GM18519 (cell line): ENCODE measurements around the gene ZNF165.
"Not testable (repeated sequence)": the region's sequence is repeated elsewhere in the genome, so short reads cannot be mapped to it uniquely, and the experiment has no call there.

Experiments used
- ATAC-seq: cut with Tn5 transposase; IDR thresholded peaks from one replicate; pipeline ENCODE4 v1.9.1; 2021; ENCODE audit warnings: mild to moderate bottlenecking, moderate library complexity; ENCODE audit not compliant: unreplicated experiment, low FRiP score

ZNF165 gene

GRCh38 chr6:28080381-28080630, at the start of gene ZNF165:
TSS of gene ZNF165 (plus strand) at chr6:28080568. CDS start at chr6:28085481, 4,913 bp downstream.
- not testable (repeated sequence) for ATAC-seq

GRCh38 chr6:28053584-28053983, 26.8 kb upstream of the ZNF165 start:
- ATAC-seq, result no peak

DNA sequence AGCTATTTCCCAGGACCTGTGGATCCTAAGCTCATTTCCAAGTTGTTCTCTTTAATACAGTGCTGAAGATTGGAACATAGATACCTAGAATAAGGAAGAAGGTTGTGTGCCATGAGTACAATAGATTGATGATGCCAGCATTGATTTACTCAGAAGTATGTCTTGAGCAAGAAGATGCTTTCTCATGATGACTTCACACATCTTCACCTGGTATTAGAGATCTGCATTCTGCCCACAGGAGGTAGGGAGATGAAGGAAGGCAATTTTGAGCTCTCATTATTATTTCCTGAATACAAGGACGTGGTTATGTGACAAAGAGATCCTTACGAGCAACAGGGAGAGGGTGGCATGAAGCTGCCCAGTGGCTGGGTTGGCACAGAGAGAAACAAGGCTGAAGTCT, 20.0 kb upstream of the ZNF165 start:
- no peak for ATAC-seq

- no peak for ATAC-seq
These were observed 16.1 kb upstream of the ZNF165 start for GRCh38 chr6:28064272-28064671.

DNA sequence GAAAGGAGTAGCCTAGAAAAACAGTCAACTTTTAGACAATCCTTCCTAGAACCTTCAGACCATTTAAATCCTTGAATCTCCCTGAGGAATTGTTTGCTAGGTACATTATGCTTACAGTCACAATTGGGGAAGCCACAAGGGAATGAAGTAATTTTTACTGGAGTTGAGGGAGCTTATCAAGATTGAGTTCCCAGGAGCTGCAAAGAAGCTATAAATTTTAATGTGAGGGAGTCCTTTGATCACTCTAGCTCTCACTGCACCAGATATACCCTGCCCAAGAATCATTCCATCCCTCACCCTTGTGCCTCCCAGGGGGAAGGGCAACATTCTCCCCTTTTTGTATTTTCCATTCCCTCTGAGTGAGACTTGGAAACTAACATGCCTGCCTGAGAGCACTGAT, 12.3 kb upstream of the ZNF165 start:
- no peak for ATAC-seq

DNA sequence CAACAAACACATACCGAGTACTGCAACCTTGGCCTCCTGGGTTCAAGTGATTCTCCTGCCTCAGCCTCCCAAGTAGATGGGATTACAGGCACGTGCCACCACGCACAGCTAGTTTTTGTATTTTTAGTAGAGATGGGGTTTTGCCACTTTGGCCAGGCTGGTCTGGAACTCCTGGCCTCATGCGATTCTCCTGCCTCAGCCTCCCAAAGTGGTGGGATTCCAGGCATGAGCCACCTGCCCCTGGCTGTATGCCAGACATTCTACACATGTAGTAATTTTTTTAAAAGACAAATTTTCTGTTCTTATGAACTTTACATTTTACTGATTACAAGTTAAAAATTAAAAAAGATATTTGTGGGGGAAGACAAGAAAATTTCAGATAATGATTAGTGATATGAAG, 9.4 kb upstream of the ZNF165 start:
- ATAC-seq, result not testable (repeated sequence)

- no peak for ATAC-seq
These were observed 2.3 kb upstream of the ZNF165 start for GRCh38 chr6:28078050-28078449.

DNA sequence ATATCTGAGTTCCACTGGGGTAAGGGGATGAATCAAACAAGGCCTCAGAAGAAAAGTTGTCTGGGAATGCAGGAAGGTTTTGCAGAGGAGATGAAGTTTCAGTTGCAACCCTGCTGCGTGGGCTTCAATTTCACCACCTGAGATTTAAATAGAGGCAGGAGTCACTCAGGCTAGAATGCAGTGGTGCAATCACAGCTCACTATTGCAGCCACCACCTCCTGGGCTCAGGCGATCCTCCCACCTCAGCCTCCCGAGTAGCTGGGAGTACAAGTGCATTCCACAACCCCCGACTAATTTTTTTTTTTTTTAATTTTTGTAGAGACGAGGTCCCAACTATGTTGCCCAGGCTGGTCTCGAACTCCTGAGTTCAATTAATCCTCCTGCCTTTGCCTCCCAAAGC, 1.5 kb upstream of the ZNF165 start:
- ATAC-seq, result no peak

DNA sequence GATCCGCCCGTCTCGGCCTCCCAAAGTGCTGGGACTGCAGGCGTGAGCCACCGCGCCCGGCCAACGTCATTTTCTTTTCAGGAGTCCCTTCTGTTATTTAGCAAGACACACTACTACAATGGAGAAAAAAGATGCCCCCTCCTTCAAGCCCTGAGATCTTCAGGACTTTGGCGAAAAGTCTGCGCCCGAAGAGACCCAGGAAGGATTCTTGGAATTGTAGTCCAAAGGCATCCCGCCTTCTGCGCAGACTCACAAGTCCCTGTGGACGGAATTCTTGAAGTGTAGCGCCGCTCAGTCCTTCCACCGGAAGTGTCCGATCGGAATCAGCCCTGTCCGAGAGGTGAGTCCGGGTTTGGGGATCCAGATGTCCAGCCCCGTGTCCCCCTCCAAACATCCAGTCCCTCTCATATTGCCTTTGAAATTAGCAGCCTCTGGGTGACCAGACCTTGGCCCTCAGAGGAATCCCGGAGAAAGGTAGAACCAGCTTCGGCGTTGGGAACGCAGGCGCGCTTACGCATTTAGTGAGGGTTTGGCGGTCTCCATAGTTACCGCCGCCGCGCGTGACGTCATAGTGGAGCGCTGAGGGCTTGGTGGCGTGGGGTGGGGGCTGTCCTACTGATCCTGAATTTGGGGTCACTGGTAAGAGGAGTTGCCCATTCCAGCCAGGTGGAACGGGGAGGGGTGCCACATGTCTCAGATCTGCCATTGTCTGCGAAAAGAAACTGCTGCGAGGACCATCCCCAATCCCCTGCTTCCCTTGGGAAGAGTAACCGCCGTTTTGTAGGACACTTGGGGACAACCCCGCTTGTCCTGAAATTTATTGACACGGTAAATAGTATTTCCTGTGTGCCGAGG, 490 bp downstream of the ZNF165 start:
- ATAC-seq, result peak; percentile 51

- peak; percentile 34 for ATAC-seq
These were observed 1.1 kb downstream of the ZNF165 start for GRCh38 chr6:28081486-28081751.

GRCh38 chr6:28082939-28083338, 2.6 kb downstream of the ZNF165 start:
- ATAC-seq, result no peak

- no peak for ATAC-seq
These were observed 8.7 kb downstream of the ZNF165 start for GRCh38 chr6:28089054-28089453.

- no peak for ATAC-seq
These were observed 10.7 kb downstream of the ZNF165 start for GRCh38 chr6:28090917-28091586.

GRCh38 chr6:28102222-28102621, 21.9 kb downstream of the ZNF165 start:
- ATAC-seq, result not testable (repeated sequence)

DNA sequence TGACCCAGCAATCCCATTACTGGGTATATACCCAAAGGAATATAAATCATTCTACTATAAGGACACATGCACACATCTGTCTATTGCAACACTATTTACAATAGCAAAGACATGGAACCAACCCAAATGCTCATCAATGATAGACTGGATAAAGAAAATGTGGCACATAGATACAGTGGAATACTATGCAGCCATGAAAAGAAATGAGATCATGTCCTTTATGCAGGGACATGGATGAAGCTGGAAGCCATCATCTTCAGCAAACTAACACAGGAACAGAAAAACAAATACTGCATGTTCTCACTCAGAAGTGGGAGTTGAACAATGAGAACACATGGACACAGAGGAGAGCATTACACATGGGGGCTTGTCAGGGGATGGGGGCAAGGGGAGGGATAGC, 22.3 kb downstream of the ZNF165 start:
- ATAC-seq, result not testable (repeated sequence)

GRCh38 chr6:28104392-28105244, 24.2 kb downstream of the ZNF165 start:
- peak; percentile 94 for ATAC-seq

DNA sequence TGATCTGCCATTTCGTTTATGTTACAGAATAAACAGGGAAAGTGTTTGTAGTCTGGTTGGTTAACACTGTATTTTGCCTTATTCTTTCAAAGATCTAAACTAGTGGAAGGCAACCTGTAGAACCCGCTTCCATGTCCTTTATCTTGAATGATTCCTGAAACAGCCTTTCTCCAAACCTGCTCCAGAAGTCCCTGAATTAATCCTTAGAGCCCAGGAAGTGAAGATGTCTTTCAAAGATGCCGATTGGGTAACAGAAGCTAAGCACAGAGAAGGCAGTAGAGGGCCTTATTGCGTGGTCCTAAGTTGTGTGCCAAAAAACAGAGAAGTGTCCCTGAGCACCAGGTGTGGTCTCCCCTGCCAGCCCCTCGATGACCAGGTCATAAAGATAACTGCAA, 24.9 kb downstream of the ZNF165 start:
- ATAC-seq, result peak; percentile 16

GRCh38 chr6:28107506-28107905, 27.1 kb downstream of the ZNF165 start:
- no peak for ATAC-seq

DNA sequence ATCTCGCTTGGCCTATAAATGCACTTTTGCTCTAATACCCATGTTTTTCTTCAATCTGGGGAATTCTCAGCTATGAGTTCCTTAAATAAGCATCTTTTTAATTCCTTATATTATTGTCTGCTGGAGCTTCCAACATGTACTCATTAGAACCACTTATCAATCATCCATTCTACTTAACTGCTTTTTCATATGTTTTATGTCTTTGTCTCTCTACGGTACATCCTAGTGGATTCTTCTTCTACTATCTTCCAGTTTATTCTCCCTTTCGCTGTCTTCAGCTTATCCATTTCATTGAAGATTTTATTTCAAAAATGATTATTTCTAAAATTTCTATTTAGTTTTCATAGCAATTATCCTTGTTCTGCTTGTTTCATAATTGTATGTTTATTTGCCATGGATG, 31.6 kb downstream of the ZNF165 start:
- ATAC-seq, result no peak

DNA sequence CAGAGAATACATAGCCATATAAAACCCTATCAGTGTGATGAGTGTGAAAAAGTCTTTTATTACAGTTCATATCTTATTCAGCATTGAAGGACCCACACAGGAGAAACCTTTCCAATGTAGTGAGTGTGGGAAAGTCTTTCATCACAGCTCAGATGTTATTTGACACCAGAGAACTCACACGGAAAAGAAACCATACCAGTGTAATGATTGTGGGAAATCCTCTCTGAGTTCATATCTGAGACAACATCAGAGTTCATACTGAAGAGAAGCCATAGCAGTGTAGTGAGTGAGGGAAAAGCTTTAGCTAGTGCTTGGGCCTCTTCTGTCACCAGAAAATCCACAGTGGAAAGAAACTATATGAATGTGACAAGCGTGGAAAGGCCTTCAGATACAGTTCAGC, 35.4 kb downstream of the ZNF165 start:
- ATAC-seq, result no peak

GRCh38 chr6:28117386-28118050, 37.1 kb downstream of the ZNF165 start:
- ATAC-seq, result no peak
